ENCODE measurements around the gene SPC25. TPM values are rescaled to one million over a fixed set of nuclear protein-coding genes. Genes with fewer than 3 reads are reported as not detected.
"Not testable (repeated sequence)": the region's sequence is repeated elsewhere in the genome, so short reads cannot be mapped to it uniquely, and the experiment has no call there.

The SPC25 gene, protein sequence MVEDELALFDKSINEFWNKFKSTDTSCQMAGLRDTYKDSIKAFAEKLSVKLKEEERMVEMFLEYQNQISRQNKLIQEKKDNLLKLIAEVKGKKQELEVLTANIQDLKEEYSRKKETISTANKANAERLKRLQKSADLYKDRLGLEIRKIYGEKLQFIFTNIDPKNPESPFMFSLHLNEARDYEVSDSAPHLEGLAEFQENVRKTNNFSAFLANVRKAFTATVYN
- 9.1 to 10.3 TPM (median 10.1 TPM) in 3 replicates for total RNA-seq

GRCh38 chr2:168890006-168890782 lies at the start of gene SPC25:
Gene SPC25, minus strand, starts transcription at chr2:168890430. Its CDS starts 911 bp downstream, at chr2:168889519.
- peak within 1 kb of the TSS; percentile 54 for H3K27ac Mint-ChIP-seq
- H3K36me3 Mint-ChIP-seq: peaks cover 8% of the 10 kb centered on the region
- H3K27me3 Mint-ChIP-seq (ENCODE audit: low read depth): peaks cover 10% of the 10 kb centered on the region
- TF ChIP-seq CTCF (IDR thresholded peaks at IDR 0.05; ENCODE audit: unreplicated experiment): no peak
- peak within 1 kb of the TSS; percentile 91 for H3K4me3 Mint-ChIP-seq
- no peaks in the 10 kb centered on the region for H3K9me3 Mint-ChIP-seq
- peaks cover 17% of the 10 kb centered on the region for H3K4me1 Mint-ChIP-seq
- DNase-seq (ENCODE audit: low spot score in 2 of 2, unreplicated experiment in 2 of 2): peak; percentile 80 to 88

GRCh38 chr2:168939918-168940317 lies 49.7 kb upstream of the SPC25 start:
- H3K4me3 Mint-ChIP-seq: no peak overlapping the region
- DNase-seq (ENCODE audit: low spot score in 2 of 2, unreplicated experiment in 2 of 2): no peak
- no peak overlapping the region for H3K27ac Mint-ChIP-seq
- H3K36me3 Mint-ChIP-seq: no peaks in the 10 kb centered on the region
- no peaks in the 10 kb centered on the region for H3K27me3 Mint-ChIP-seq (ENCODE audit: low read depth)
- no peak for TF ChIP-seq CTCF (IDR thresholded peaks at IDR 0.05; ENCODE audit: unreplicated experiment)
- H3K4me1 Mint-ChIP-seq: no peaks in the 10 kb centered on the region
- H3K9me3 Mint-ChIP-seq: no peaks in the 10 kb centered on the region

DNA sequence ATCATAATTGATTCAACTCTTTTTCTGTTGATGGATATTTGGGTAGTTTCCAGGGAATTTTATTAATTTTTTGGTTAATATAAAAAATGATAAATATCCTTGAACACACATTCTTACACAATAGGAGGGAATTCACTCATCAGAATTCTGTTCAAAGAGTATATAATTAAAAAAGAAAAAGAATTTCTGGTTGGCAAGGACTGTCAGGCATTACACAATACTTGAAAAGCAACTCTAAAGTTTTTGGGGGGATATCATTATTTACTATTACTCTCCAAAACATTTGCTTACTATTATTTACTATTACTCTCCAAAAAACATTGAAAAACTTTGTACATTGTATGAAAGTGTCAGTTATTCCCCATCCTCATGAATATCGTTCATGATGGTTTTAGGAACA lies 48.8 kb upstream of the SPC25 start:
- Mint-ChIP-seq H3K27ac (no peak overlapping the region), H3K9me3 (no peaks in the 10 kb centered on the region), H3K27me3 (ENCODE audit: low read depth) (no peaks in the 10 kb centered on the region), H3K4me1 (no peaks in the 10 kb centered on the region), H3K36me3 (no peaks in the 10 kb centered on the region), H3K4me3 (no peak overlapping the region)
- DNase-seq (ENCODE audit: low spot score in 2 of 2, unreplicated experiment in 2 of 2): no peak
- TF ChIP-seq CTCF (IDR thresholded peaks at IDR 0.05; ENCODE audit: unreplicated experiment): no peak

DNA sequence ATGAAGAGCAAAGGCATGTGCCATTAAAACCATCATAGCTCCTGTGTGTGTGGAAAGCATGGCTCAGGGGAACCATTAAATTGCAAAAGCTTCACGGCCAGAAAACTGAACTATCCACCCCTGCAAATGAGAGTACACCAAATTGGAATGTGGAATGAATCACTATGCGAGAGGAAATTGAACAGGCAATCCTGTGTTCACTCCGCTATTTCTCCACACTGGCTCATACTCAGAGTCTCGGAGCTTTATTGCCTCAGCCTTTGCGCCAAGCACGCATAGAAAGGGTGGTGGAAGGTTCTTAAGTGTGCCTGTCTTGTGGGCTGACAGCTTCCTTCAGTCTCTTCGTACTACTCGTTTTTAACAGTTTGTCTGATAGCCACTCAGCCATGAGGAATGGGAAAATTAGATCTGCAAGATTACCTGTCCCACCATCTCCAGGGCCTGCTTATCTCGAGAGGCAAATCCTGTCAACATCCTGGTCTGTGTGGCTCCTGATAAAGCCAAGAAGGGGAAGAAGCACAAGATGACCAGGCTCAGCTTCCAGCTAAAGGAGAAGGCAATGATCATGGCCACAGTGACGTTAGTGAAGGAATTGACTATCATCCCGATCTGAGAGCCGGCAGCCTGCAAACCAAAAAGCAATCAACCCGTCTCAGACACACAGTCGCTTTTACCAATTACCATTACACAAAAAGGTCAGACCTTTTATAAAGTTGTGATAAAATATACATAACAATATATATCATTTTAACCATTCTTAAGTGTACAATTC lies 45.8 kb upstream of the SPC25 start:
- Mint-ChIP-seq H3K4me1 (no peaks in the 10 kb centered on the region), H3K9me3 (peaks cover 4% of the 10 kb centered on the region), H3K36me3 (no peaks in the 10 kb centered on the region), H3K4me3 (no peak overlapping the region), H3K27me3 (ENCODE audit: low read depth) (no peaks in the 10 kb centered on the region), H3K27ac (no peak overlapping the region)
- DNase-seq (ENCODE audit: low spot score in 2 of 2, unreplicated experiment in 2 of 2): no peak
- no peak for TF ChIP-seq CTCF (IDR thresholded peaks at IDR 0.05; ENCODE audit: unreplicated experiment)

- H3K27ac Mint-ChIP-seq: no peak overlapping the region
- H3K4me1 Mint-ChIP-seq: peaks cover 12% of the 10 kb centered on the region
- TF ChIP-seq CTCF (IDR thresholded peaks at IDR 0.05; ENCODE audit: unreplicated experiment): no peak
- H3K27me3 Mint-ChIP-seq (ENCODE audit: low read depth): no peaks in the 10 kb centered on the region
- H3K4me3 Mint-ChIP-seq: no peak overlapping the region
- H3K36me3 Mint-ChIP-seq: no peaks in the 10 kb centered on the region
- peaks cover 4% of the 10 kb centered on the region for H3K9me3 Mint-ChIP-seq
- DNase-seq (ENCODE audit: low spot score in 2 of 2, unreplicated experiment in 2 of 2): no peak
Measured at GRCh38 chr2:168934826-168935225, 44.6 kb upstream of the SPC25 start.

- H3K27me3 Mint-ChIP-seq (ENCODE audit: low read depth); H3K36me3 Mint-ChIP-seq; H3K4me3 Mint-ChIP-seq; H3K27ac Mint-ChIP-seq; DNase-seq (ENCODE audit: low spot score in 2 of 2, unreplicated experiment in 2 of 2); H3K9me3 Mint-ChIP-seq: not testable (repeated sequence)
- peaks cover 37% of the 10 kb centered on the region for H3K4me1 Mint-ChIP-seq
Measured at GRCh38 chr2:168932174-168932573, 41.9 kb upstream of the SPC25 start.
